Epithelial cell of proximal tubule (primary cell): ENCODE data around the gene MXD4. TPM values are rescaled to one million over a fixed set of nuclear protein-coding genes. Genes with fewer than 3 reads are reported as not detected.

ENCODE experiments used
- DNase-seq: peaks from one replicate; pipeline ENCODE4 v3.0.0-alpha.2; 2011; ENCODE audit warnings: low read depth
- H3K4me3 ChIP-seq: 2 replicates; pipeline ENCODE4 v1.5.1; 2011; ENCODE audit warnings: low read depth, mild to moderate bottlenecking, low read length
- CTCF ChIP-seq: conservative IDR thresholded peaks from 2 replicates; pipeline ENCODE4 v1.5.1; 2012; ENCODE audit warnings: low read depth, mild to moderate bottlenecking, low read length
- total RNA-seq: library from RNA; depleted of rRNA; stranded (reverse); fragments of >200 nt; gene quantifications from 2 replicates; pipeline ENCODE4 v1.2.3, GENCODE V29; 2015

Gene MXD4
- total RNA-seq, 1 donor from 2014 or later, result 26.9 TPM

GRCh38 chr4:2253160-2254084, 8.5 kb downstream of the MXD4 start:
- no peak for TF ChIP-seq CTCF
- no peak overlapping the region for H3K4me3 ChIP-seq
- no peak for DNase-seq

- no peak overlapping the region for H3K4me3 ChIP-seq
- TF ChIP-seq CTCF, result no peak
- DNase-seq, result no peak
Observed at GRCh38 chr4:2252530-2253091, 9.3 kb downstream of the MXD4 start.

GRCh38 chr4:2251795-2252529, 9.9 kb downstream of the MXD4 start:
- DNase-seq, result no peak
- no peak for TF ChIP-seq CTCF
- no peak overlapping the region for H3K4me3 ChIP-seq

GRCh38 chr4:2251073-2251794, 10.7 kb downstream of the MXD4 start:
- no peak for DNase-seq

GRCh38 chr4:2250357-2251072, 11.4 kb downstream of the MXD4 start:
- no peak for TF ChIP-seq CTCF
- H3K4me3 ChIP-seq, result no peak overlapping the region
- DNase-seq, result no peak

More at GRCh38 chr4:2251073-2251794, 10.7 kb downstream of the MXD4 start:
- no peak for TF ChIP-seq CTCF
- no peak overlapping the region for H3K4me3 ChIP-seq
